CD4-positive, alpha-beta T cell treated with Interleukin-4 for 4 hours (primary cell): ENCODE measurements around the gene CD300LB.
A peak's percentile ranks its signal among the peaks of the same experiment; 100 is the strongest.

Experiments used
- DNase-seq: peaks from one replicate; pipeline ENCODE4 v3.0.0-alpha.2; 2020

The CD300LB gene

GRCh38 chr17:74547736-74548135 is 16.5 kb upstream of the CD300LB start:
- DNase-seq, result no peak

DNA sequence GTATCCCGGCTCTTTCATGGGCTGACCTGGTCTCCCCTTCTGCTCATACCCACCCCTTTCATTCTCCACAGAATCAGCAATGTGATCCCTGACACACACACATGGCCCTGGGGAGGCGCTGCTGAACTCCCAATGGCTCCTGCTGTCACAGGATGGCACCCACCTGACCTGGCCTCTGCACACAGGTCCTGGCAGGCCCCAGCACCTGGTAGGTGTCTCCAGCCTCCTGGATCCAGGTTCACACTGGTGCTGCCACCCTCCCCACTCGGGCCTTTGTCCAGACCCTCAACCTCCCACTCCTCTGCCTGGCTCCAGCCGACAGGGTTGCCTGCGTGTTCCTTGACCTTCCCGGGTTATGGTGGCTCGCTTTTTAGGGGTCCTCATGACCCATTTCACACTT is 16.0 kb upstream of the CD300LB start:
- no peak for DNase-seq

DNA sequence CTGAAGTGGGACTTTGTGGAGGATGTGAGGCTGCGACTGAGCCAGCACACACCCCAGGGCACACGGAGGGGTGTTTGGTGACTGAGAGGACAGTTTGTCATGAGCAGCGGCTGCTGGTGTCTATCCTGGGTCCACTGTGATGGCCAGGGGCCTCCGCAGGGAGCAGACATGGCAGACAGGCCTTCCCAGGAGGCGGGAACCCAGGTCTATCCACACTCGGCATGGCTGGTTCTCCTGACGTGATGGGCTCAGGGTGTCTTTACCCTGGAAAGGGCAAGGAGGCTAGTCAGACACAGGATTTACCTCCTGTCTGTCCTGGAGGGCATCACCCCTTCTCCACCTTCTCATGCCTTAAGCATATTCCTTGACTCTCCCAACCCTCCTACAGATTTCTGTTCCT is 15.3 kb upstream of the CD300LB start:
- no peak for DNase-seq

DNA sequence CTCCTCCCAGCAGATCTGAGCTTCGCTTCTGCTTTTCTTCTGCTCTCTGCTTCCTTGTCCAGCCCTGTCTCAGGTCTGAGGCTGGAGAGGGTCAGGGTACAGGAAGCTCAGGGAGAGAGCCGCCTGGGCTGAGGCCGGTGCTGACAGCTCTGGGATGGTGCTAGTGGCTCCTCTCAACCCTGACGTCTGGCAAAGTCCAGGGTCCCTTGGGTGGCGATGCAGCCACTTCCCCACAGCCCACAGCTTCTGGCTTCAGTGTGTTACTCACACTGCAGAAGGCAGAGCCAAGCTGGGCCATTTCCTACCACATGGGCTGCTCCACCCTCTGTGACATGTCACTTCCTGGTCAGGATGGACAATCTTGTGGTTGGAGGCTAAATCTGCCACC is 14.6 kb upstream of the CD300LB start, which contains the start of gene CD300C:
TSS of gene CD300C (minus strand) at position 273 of the 388 bp plus-strand sequence. CDS start 333 bp downstream, outside the sequence.
- DNase-seq, result no peak

DNA sequence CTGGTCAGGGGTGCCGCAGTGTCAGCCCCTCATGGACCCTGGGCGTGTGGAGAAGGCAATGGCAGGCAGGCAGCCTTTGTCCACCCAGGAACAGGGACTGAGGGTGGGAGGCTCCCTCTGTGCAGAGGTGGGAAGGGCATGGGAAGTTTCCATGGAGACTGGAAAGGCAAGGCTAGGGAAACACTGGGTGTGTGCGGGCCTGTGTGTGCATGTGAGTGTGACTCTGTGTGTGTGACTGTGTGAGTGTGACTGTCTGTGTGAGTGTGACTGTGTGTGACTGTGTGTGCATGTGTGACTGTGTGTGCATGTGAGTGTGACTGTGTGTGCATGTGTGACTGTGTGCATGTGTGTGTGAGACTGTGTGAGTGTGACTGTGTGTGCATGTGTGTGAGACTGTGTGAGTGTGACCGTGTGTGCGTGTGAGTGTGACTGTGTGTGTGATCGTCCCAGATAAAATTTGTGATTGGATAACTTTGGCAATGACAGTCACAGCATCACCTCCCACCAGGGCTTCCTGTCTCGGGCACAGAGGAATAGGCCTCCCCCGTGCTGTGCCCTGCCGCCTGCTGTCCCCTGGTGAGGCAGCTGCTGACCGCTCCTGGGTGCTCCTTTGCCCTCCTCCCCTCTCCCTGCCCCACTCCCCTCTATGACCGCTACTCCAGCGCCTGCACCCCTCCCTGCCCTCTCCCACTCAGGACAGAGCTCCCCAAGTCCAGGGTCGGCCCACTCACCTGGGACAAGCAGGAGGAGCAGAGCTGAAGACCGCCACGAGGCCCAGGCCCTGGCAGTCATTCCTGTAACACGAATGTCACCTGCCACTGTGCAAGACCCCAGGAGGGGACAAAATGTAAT is 13.9 kb upstream of the CD300LB start:
- no peak for DNase-seq

DNA sequence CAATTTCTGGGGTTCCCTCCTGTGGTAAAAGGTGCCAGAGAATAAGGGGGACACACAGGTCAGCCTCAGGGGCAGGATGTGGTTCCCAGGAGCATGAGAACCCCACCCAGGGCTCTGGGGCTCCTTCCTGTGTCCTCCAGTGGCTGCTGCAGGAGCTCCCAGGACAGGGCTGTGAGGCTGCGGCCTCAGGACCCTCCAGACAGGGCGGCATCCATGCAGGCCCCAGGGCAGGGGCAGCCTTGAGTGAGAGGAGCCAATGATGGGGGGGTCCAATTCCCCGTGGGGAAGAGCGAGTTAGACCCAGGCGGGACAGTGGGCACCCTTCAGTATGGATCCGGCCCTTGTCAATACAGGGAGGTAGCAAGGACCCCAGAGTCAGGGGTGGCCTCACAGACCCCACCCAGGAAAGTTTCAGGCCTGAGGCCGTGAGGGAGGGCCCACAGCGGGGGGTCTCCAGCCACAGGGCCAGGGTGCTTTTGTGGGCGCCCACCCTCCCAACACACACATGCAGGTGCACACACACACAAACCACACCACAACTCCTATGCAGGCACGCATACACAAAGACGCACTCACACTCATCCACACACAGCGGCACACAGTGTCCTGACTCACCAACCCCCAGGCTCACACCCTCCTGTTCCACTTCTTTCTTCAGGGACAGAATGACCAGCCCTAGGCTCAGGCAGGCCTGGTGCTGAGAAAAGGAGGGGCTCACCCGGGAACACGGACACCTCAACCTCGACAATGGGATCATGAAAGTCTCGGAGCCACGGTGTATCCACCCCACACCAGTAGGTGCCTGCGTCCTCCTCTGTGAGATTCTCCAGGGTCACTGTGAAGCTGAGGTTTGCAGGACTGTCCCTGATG is 12.9 kb upstream of the CD300LB start:
- no peak for DNase-seq

- DNase-seq, result no peak
Observed at GRCh38 chr17:74543406-74543805, 12.1 kb upstream of the CD300LB start.

DNA sequence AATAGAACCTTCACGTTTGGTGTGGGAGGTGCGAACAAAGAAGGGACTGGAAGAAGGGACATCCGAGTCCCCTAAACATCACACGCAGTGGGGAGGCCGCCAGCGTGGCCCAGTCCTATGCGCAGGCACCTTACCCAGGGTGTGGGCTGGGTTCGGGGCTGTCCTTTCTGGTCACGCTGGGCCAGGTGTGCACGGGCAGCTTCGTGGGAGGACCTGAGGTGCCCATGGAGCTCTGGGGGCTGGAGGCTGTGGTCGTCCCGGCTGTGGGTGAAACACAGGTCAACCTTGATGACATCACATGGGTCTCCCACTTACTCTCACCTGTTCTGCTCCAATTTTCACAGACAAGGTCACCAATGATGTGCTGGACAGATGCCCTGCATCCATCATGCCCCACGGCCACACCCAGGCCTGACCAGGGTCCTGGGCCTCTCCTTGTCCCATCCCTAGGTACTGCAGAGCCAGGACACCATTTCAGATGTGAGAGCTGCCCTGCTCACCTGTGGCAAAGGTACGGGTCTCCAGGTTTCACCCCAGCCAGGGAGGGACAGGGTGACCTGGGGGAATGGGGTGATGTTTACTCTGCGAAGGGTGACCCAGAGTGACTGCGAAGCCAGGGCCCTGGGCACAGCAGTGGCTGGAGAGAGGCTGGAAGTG is 11.6 kb upstream of the CD300LB start:
- DNase-seq, result no peak

- no peak for DNase-seq
Observed at GRCh38 chr17:74542166-74542565, 10.9 kb upstream of the CD300LB start.

DNA sequence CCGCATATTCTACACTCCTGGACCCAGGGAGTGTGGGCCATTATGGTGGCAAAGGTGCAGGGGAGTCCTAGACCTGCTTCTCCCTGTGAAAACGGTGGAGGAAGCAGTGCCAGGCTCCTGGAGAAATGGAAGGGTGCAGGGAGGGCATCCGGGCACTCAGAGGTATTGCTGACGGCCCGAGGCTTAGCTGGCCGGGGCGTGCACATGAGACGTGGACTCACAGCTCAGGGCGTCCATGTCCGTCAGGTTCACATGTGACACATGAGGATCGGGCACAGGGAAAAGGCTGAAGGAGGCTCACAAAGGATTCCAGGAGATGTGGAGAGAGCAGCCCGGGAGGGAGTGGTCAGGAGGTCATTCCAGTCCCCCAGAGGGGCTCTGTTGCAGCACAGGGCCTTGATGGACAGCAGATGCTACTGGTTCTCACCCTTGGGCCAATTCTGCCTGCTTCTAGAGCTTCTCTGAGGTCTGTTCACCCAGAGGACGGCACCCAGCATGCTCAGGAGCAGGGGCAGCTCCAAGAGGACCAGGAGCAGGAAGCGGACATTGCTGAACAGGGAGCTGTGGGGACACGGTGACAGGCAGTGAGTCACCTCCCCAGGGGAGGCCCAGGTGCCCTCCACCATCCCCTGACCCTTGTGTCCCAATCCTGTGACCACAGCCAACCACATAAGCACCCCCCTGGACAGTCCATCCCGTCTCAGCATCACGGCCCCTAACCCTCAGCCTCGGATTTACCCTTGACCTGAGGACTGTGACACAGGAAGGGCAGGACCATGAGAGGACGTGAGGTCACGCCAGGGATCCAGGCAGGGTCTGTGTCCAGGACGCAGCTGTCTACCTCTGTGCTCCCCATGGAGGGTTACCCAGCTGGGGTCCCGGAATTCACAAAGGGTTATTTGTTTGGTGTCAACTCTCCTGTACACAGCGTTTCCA is 10.2 kb upstream of the CD300LB start:
- DNase-seq, result no peak

GRCh38 chr17:74539281-74539820 is 8.1 kb upstream of the CD300LB start:
- DNase-seq, result no peak

DNA sequence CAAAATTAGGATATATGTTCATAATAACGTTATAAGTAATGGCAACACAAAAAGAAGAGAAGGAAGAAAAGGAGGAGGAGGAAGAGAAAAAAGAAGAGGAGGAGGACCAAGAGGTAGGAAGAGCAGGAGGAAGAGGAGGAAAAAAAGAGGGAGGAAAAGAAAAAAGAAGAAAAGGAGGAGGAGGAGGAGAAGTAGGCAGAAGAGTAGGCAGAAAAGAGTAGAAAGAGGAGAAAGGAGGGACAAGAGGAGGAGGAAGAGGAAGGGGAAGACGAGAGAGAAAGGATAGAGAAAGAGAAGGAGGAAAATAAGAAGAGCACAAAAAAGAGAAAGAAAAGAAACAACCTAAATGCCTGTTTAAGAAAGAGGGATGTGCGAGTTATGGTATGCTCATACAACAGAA is 5.6 kb upstream of the CD300LB start:
- no peak for DNase-seq

DNA sequence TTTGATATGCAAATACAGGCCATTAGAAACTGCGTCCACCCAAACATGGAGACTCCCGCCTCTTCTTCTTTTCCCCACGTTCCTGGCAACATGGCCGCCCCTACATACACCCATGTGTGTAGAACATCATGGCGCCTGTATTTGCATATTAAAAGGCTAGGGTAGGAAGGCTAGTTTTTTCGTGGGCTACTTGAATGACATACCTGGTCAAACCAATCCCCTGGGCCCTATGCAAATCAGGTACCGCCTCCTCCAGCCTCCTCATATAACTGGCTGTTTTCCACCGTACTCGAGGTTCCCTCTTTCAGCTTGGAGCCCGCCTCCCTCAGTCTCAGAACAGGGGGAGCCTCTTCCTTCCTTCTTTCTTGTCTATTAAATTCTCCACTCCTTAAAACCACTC is 840 bp upstream of the CD300LB start:
- DNase-seq, result peak; percentile 30

- DNase-seq, result no peak
Observed at GRCh38 chr17:74530831-74531150, 484 bp downstream of the CD300LB start.

DNA sequence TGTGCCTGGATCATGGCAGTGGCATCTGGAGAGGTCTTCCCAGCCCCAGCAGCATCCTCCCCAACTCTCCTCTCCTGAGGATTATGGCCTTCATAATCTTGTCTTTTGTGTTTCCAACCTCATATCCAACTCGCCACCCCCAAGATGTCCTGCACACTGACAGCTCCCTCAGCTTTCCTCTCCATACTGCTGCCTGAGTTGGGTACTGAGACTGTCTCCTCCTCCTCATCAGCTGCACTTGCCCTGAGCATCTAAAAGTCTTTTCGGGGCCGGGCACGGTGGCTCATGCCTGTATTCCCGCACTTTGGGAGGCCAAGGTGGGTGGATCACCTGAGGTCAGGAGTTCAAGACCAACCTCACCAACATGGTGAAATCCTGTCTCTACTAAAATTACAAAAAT is 2.0 kb downstream of the CD300LB start:
- no peak for DNase-seq

- DNase-seq, result peak; percentile 26
Observed at GRCh38 chr17:74528491-74529199, 2.6 kb downstream of the CD300LB start.

DNA sequence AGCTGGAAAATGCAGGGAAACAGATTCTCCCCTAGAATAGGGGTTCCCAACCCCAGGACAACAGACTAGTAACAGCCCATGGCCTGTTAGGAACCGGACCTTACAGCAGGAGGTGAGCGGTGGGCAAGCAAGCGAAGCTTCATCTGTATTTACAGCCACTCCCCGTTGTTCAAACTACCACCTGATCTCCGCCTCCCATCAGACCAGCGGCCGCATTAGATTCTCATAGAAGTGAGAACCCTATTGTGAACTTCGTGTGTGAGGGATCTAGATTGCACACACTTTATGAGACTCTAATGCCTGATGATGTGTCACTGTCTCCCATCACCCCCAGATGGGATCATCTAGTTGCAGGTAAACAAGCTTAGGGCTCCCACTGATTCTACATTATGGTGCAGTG is 3.5 kb downstream of the CD300LB start:
- DNase-seq, result no peak

DNA sequence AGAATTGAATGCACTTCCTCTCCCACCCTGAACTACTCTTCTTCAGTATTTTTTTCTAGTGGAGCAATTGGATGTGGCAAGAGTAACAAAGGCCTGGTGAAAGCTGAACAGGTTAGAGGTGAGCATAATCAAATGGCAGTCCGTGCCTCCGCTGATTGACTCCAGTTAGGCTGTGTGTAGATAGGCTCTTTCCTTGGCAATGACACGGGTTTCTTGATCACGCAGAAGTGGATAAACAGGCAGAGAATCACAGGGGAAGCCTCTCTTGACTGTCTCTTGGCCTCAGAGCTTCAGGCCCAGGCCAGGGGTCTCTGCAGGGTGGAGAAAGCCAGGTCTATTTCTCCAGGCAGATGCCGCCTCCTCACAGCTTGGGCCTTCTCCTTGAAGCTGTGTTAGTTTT is 4.2 kb downstream of the CD300LB start:
- no peak for DNase-seq

DNA sequence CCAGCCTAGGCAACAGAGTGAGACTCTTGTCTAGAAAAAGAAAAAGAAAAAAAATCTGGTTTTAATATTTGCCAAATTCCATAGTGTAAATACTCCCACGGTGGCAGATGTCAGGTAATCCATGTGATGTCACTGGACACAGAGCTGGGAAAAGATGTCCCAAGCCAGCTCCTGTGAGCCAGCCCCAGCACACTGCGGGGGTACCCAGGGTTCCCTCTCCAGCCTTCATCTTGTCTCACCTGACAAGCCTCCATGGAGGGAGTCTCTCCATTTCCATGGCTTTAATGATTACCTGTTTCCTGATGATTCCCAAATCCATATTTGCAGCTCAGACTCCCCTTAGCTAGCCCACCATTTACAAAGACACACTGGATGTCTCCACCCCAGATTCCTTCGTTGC is 4.6 kb downstream of the CD300LB start:
- no peak for DNase-seq

GRCh38 chr17:74525781-74526288 is 5.4 kb downstream of the CD300LB start:
- DNase-seq, result no peak

DNA sequence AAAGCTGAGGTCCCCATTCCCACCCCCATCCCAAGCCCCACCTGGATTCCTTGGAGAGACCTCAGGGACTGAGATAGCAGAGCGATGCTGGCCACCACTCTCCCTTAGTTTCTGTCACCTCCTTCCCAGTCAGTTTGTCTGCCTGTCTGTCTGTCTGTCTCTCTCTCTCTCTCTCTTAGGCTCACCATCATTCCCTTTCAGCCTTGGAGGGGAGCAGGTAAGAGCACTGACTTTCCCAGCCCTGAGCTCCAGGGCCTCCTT is 5.9 kb downstream of the CD300LB start:
- no peak for DNase-seq
